Measurements from ENCODE around the gene CYP27B1. TPM values are rescaled to one million over a fixed set of nuclear protein-coding genes. Genes with fewer than 3 reads are reported as not detected.
"Not testable (repeated sequence)": the region's sequence is repeated elsewhere in the genome, so short reads cannot be mapped to it uniquely, and the experiment has no call there.

CYP27B1 gene
- total RNA-seq, 1 donor from 2014 or later = not detected

DNA sequence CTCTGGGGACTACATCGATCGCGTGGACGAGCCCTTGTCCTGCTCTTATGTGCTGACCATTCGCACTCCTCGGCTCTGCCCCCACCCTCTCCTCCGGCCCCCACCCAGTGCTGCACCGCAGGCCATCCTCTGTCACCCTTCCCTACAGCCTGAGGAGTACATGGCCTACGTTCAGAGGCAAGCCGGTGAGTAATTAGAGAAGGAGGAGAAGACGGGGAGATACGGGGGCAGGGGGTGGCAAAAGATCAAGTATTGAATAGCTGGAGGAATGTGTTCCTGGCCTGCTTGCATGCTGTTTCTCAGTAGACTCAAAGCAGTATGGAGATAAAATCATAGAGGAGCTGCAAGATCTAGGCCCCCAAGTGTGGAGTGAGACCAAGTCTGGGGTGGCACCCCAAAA, 51.1 kb downstream of the CYP27B1 start:
- Histone ChIP-seq H3K27ac (replicated peaks) (no peak overlapping the region), H3K27me3 (ENCODE audit: low read depth) (no peaks in the 10 kb centered on the region), H3K4me3 (no peak overlapping the region), H3K36me3 (peaks cover 73% of the 10 kb centered on the region), H3K9me3 (replicated peaks) (no peaks in the 10 kb centered on the region), H3K4me1 (no peaks in the 10 kb centered on the region)
- TF ChIP-seq, protein P1, sequence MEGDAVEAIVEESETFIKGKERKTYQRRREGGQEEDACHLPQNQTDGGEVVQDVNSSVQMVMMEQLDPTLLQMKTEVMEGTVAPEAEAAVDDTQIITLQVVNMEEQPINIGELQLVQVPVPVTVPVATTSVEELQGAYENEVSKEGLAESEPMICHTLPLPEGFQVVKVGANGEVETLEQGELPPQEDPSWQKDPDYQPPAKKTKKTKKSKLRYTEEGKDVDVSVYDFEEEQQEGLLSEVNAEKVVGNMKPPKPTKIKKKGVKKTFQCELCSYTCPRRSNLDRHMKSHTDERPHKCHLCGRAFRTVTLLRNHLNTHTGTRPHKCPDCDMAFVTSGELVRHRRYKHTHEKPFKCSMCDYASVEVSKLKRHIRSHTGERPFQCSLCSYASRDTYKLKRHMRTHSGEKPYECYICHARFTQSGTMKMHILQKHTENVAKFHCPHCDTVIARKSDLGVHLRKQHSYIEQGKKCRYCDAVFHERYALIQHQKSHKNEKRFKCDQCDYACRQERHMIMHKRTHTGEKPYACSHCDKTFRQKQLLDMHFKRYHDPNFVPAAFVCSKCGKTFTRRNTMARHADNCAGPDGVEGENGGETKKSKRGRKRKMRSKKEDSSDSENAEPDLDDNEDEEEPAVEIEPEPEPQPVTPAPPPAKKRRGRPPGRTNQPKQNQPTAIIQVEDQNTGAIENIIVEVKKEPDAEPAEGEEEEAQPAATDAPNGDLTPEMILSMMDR (IDR thresholded peaks at IDR 0.05; ENCODE audit: borderline replicate concordance) = no peak
- intact Hi-C loops (cut with micrococcal nuclease) = no loop called here
- no peak for DNase-seq

- DNase-seq; H3K27me3 ChIP-seq (ENCODE audit: low read depth); H3K4me3 ChIP-seq; H3K27ac ChIP-seq (replicated peaks); intact Hi-C loops (cut with micrococcal nuclease); H3K9me3 ChIP-seq (replicated peaks); H3K4me1 ChIP-seq: not testable (repeated sequence)
- H3K36me3 ChIP-seq = peaks cover 67% of the 10 kb centered on the region
These were observed 51.7 kb downstream of the CYP27B1 start for GRCh38 chr12:57715036-57715748.

GRCh38 chr12:57713209-57713608, 53.7 kb downstream of the CYP27B1 start:
- Histone ChIP-seq H3K9me3 (replicated peaks) (no peaks in the 10 kb centered on the region), H3K36me3 (peaks cover 49% of the 10 kb centered on the region), H3K4me3 (no peak overlapping the region), H3K4me1 (no peaks in the 10 kb centered on the region), H3K27ac (replicated peaks) (no peak overlapping the region), H3K27me3 (ENCODE audit: low read depth) (no peaks in the 10 kb centered on the region)
- no peak for DNase-seq
- intact Hi-C loops (cut with micrococcal nuclease) = no loop called here
- TF ChIP-seq, protein P1 (IDR thresholded peaks at IDR 0.05; ENCODE audit: borderline replicate concordance) = no peak

DNA sequence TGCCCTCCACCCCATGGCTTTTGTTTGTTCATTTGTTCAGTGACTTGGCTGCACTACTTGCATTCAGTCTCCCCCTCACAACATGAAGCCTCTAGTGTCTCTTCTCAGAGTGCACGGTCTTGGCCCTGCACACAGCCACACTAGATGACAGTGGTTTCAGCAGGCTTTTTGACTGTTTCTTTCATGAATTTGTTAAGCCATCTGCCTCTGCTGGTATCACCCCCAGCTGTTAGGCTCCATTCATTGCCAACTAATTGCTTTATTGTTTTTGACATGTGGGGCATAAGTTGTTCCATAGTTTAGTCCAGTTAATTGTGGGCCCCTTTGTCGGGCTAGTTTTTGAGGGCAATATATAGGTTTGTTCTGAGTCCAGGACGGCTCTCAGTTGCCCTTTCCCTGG, 54.2 kb downstream of the CYP27B1 start:
- Histone ChIP-seq H3K27ac (replicated peaks) (no peak overlapping the region), H3K27me3 (ENCODE audit: low read depth) (no peaks in the 10 kb centered on the region), H3K4me3 (no peak overlapping the region), H3K36me3 (peaks cover 48% of the 10 kb centered on the region), H3K9me3 (replicated peaks) (no peaks in the 10 kb centered on the region), H3K4me1 (no peaks in the 10 kb centered on the region)
- intact Hi-C loops (cut with micrococcal nuclease) = no loop called here
- DNase-seq = no peak
- TF ChIP-seq, protein P1 (IDR thresholded peaks at IDR 0.05; ENCODE audit: borderline replicate concordance) = no peak

Small RNA genes within 50 kb of the gene (microRNA-seq; reads per million reads assigned to microRNA genes)
- gene MIR6759 = not detected

Other genes with a start within 250 kb of the CYP27B1 start
- 20.4 TPM for gene DDIT3, start 246.6 kb downstream of the CYP27B1 start, total RNA-seq
- gene MBD6, start 244.3 kb downstream of the CYP27B1 start, total RNA-seq = 33.1 TPM
- 87.8 TPM for gene DCTN2, start 219.9 kb downstream of the CYP27B1 start, total RNA-seq
- gene KIF5A, start 217.0 kb downstream of the CYP27B1 start, total RNA-seq = 0.08 TPM
- 12.3 TPM for gene PIP4K2C, start 175.9 kb downstream of the CYP27B1 start, total RNA-seq
- 22.3 TPM for gene DTX3, start 162.3 kb downstream of the CYP27B1 start, total RNA-seq
- gene ARHGEF25, start 155.6 kb downstream of the CYP27B1 start, total RNA-seq = 9.7 TPM
- gene B4GALNT1, start 133.9 kb downstream of the CYP27B1 start, total RNA-seq = 4.7 TPM
- gene OS9, start 72.9 kb downstream of the CYP27B1 start, total RNA-seq = 112 TPM
- 6.5 TPM for gene AGAP2, start 28.3 kb downstream of the CYP27B1 start, total RNA-seq
- 27.2 TPM for gene TSPAN31, start 22.0 kb downstream of the CYP27B1 start, total RNA-seq
- 41.3 TPM for gene CDK4, start 14.8 kb downstream of the CYP27B1 start, total RNA-seq
- 13.8 TPM for gene MARCHF9, start 12.0 kb downstream of the CYP27B1 start, total RNA-seq
- 6.8 TPM for gene METTL1, start 5.0 kb upstream of the CYP27B1 start, total RNA-seq
- 0.99 TPM for gene EEF1AKMT3, start 5.5 kb upstream of the CYP27B1 start, total RNA-seq
- gene TSFM, start 15.7 kb upstream of the CYP27B1 start, total RNA-seq = 53.7 TPM
- gene AVIL, start 51.7 kb upstream of the CYP27B1 start, total RNA-seq = 2.1 TPM
- 82.6 TPM for gene CTDSP2, start 79.7 kb upstream of the CYP27B1 start, total RNA-seq
- gene ATP23, start 174.5 kb upstream of the CYP27B1 start, total RNA-seq = 7.4 TPM